ENCODE measurements around the gene MEF2D. TPM values are rescaled to one million over a fixed set of nuclear protein-coding genes. Genes with fewer than 3 reads are reported as not detected.
A peak's percentile ranks its signal among the peaks of the same experiment; 100 is the strongest.

MEF2D gene
- total RNA-seq, 1 experiment from 2014 or later, result 9.8 TPM

DNA sequence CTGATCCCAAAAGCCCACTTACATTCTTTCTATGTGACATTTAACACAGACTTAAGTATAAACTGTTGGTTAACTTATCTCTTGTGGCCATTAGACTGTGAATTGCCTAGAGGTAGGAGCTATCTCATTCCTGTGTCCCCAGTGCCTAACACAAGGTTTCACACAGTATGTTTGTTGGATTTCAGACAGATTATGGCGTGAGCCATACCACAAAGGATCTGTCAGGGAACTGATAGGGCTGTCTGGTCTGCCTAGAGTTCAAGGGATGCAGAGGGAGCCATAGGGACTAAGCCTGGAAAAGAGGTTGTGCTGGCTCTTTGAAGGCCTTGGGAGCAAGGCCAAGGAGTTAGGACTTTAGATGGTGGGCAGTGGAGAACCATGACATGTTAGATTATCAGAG, 40.0 kb downstream of the MEF2D start:
- Histone ChIP-seq H3K4me3 (no peak overlapping the region), H3K27me3 (replicated peaks) (no peaks in the 10 kb centered on the region), H3K36me3 (peaks cover 4% of the 10 kb centered on the region; the same call in 1 of the 2 replicates), H3K27ac (no peak overlapping the region), H3K9me3 (replicated peaks) (no peaks in the 10 kb centered on the region), H3K4me1 (replicated peaks) (peaks cover 15% of the 10 kb centered on the region)
- DNase-seq (ENCODE audit: low read depth in 1 of 2, low spot score in 2 of 2), result no peak

DNA sequence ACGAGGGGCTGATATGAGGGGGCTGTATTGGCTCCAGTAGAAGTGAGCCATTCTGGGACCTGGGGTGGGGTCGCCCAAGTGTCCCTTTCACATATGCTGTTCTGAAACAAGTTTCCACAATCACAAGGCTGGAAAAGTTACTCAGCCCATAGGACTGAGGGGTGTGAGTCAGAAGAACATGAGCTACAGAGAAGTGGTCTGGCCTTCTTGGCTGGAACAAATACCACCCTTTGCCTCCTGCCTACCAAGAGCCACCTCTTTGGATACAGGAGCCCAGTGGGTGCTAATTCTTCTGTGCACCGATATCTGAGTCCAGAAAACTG, 42.4 kb downstream of the MEF2D start:
- peaks cover 15% of the 10 kb centered on the region for H3K4me1 ChIP-seq (replicated peaks)
- no peaks in the 10 kb centered on the region for H3K36me3 ChIP-seq
- H3K27ac ChIP-seq, result no peak overlapping the region
- no peaks in the 10 kb centered on the region for H3K27me3 ChIP-seq (replicated peaks)
- no peaks in the 10 kb centered on the region for H3K9me3 ChIP-seq (replicated peaks)
- H3K4me3 ChIP-seq, result no peak overlapping the region
- no peak for DNase-seq (ENCODE audit: low read depth in 1 of 2, low spot score in 2 of 2)

DNA sequence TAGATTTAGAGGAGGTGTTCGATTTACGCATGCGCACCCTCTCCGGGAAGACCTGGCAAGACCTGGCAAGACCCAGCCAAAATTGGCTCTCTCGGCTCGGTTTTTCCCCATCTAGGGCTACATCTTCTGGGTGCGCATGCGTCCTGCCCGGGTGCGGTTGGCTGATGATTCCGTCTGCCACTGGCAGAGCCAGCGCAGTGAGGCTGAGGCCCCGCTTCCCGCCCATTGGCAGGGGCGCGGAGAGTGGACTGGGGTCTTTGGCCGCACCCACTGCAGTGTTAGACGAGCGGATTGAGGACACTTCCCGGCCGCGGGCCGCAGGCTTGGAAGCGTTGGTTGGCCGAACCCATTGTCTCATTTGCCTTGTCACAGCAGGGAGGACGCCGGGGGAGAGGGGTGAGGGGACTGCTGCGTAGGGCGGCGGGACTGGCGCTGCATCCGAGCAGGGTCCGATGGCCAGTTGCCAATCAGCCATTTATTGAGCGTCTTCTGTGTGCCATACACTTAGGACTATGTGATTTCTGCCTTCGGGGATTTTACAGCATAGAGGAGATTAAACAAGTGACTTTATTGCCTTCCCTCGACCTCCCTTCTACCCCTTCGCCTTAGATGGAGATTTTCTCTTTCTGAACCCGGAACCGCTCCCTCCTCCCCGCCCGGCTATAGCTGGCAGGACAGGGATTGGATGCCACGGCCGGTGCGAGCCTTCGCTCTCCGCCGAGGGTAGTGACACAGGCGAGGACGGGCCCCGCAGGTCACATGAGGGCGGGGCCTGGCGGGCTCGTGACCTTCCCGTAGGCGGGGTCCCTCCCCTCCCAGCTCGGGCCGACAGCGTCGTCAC, 43.7 kb downstream of the MEF2D start:
- no peaks in the 10 kb centered on the region for H3K9me3 ChIP-seq (replicated peaks)
- peak; percentile 96 to 100 for DNase-seq (ENCODE audit: low read depth in 1 of 2, low spot score in 2 of 2)
- no peaks in the 10 kb centered on the region for H3K36me3 ChIP-seq
- peak overlapping the region; percentile 44 for H3K4me3 ChIP-seq
- H3K27ac ChIP-seq, result peak overlapping the region; percentile 84
- H3K27me3 ChIP-seq (replicated peaks), result no peaks in the 10 kb centered on the region
- peaks cover 15% of the 10 kb centered on the region for H3K4me1 ChIP-seq (replicated peaks)

DNA sequence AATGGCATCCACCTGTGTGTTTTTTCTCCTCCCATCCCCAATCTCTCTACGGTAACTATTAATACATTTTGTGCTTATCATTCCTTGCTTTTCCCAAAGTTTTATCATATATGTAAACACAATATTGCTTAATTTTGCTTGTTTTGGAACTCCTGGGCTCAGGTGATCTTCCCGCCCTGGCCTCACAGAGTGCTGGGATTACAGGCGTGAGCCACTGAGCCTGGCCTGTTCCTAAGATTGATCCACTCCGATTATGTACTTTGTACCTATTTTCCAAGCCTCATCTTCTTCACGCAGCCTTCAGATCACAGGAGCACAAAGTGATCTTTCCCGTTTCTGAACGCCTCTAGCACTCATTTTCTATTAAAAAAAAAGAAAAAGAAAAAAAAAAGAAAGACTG, 45.2 kb downstream of the MEF2D start:
- Histone ChIP-seq H3K27ac (no peak overlapping the region), H3K4me3 (no peak overlapping the region), H3K36me3 (no peaks in the 10 kb centered on the region), H3K4me1 (replicated peaks) (peaks cover 15% of the 10 kb centered on the region), H3K27me3 (replicated peaks) (no peaks in the 10 kb centered on the region), H3K9me3 (replicated peaks) (no peaks in the 10 kb centered on the region)
- DNase-seq (ENCODE audit: low read depth in 1 of 2, low spot score in 2 of 2), result no peak

DNA sequence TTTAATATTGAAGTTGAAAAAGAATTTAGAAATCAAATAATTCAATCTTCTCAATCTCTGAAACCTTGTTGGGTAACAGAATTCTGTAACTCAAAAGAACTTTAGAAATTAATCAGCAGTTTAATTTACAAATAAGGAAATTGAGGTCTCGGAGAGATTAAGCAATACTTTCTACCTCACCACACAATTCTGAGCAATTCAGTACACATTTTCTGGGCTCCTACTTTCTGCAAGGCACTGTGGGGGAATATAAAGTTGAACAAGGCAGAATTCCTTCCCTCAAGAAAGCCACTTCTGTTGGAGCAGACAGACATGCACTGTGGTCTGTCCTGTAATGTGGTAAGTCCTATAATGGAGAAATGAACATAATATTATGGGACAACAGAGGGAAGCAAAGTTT, 47.7 kb downstream of the MEF2D start:
- Histone ChIP-seq H3K36me3 (no peaks in the 10 kb centered on the region), H3K27me3 (replicated peaks) (0 out of 2 replicates have a peak, but pooled peaks cover 4% of the 10 kb centered on the region), H3K4me1 (replicated peaks) (peaks cover 11% of the 10 kb centered on the region), H3K9me3 (replicated peaks) (no peaks in the 10 kb centered on the region), H3K27ac (no peak overlapping the region), H3K4me3 (no peak overlapping the region)
- no peak for DNase-seq (ENCODE audit: low read depth in 1 of 2, low spot score in 2 of 2)

DNA sequence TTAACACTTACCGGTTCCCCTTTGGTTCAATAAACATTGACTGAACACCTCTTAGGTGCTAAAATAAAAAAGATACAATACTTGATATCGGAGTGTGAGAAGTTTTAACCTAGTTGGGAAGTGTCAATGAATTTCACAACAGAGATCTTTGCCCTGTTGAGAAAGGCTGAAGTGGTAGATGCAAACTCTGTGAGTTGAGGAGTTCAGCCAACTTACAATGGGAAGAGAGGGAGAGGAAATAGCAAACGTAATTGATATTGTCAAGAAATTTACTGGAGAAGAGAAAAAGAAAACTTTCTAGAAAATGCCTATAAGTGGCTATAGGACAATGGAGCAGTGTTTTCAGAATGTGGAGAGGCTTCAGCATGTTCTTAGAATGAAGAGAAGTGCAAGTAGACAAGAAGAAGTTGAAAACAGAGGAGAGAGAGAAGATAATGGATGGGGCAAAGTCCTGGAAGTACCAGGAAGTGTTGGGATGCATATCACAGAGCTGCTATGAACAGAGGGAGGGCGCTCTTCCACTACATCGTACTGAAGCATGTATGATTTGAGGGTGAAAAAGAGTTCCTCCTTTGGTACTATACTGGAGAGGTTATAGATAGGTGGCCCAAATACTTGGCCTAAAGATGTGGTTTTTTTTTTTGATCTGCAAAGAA, 48.9 kb downstream of the MEF2D start:
- Histone ChIP-seq H3K4me1 (replicated peaks) (peaks cover under 1% of the 10 kb centered on the region), H3K4me3 (no peak overlapping the region), H3K27me3 (replicated peaks) (0 out of 2 replicates have a peak, but pooled peaks cover 4% of the 10 kb centered on the region), H3K27ac (no peak overlapping the region), H3K9me3 (replicated peaks) (no peaks in the 10 kb centered on the region), H3K36me3 (no peaks in the 10 kb centered on the region)
- DNase-seq (ENCODE audit: low read depth in 1 of 2, low spot score in 2 of 2), result no peak

DNA sequence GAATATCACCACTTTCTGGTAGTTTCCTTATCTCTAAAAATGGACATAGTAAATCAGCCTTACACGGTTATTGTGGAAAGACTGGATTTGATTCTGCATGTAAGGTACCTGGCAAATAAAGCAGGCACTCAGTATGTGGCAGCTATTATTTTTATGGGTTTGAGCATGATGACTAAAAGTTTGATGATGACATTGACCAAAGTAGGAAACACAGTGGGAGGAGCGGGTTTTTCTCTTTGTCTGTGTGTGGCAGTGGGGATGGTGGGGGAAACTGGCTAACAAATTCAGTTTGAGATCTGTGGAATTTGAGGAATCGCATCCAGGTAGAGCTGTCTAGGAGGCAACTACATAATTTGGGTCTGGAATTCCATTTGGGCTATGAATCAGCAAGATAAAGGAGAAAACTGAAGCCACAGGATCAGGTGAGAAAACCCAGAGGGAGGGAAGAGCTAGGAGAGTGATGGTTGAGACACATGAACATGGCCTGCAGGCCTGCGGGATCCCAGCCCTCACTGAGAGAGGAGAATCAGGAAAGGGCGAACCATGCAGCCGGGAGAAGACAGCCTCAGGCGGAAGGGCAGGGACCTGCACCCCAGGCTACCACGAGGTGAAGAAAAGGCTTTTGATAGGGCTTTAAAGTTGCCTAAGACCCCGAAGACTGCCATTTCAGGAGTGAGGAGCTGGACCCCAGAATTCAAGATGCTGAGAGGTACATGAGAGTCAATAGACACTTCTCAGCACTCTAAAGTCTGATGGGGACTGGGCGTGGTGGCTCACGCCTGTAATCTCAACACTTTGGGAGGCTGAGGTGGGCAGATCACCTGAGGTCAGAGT, 52.2 kb downstream of the MEF2D start:
- Histone ChIP-seq H3K4me3 (no peak overlapping the region), H3K9me3 (replicated peaks) (no peaks in the 10 kb centered on the region), H3K4me1 (replicated peaks) (0 out of 2 replicates have a peak, but pooled peaks cover 6% of the 10 kb centered on the region), H3K36me3 (no peaks in the 10 kb centered on the region), H3K27ac (no peak overlapping the region), H3K27me3 (replicated peaks) (peaks cover 10% of the 10 kb centered on the region; the same call in 1 of the 2 replicates)
- no peak for DNase-seq (ENCODE audit: low read depth in 1 of 2, low spot score in 2 of 2)

DNA sequence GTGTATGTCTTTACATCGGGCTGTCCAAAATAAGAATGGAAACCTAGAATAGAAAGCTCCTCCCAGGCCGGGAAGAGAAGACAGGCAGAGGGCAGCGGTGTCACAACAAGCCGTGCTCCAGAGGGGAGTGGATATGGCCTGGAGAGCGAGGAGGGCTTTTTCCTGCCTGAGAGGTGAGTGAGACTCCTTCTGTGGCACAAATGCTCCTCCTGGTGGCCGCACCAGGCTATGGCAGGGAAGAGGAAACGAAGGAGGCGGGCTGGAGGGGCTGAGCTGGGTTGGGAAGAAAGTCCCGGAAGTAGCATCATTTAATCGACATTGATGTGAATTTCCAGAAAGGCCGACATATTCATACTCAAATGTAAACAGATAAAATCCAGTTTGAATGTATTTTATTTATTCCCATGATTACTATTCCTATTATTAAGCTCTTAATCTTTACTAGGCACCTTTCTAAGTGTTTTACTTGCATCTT, 54.7 kb downstream of the MEF2D start:
- DNase-seq (ENCODE audit: low read depth in 1 of 2, low spot score in 2 of 2), result peak; percentile 86 to 88
- Histone ChIP-seq H3K9me3 (replicated peaks) (no peaks in the 10 kb centered on the region), H3K4me1 (replicated peaks) (0 out of 2 replicates have a peak, but pooled peaks cover 6% of the 10 kb centered on the region), H3K27ac (no peak overlapping the region), H3K36me3 (no peaks in the 10 kb centered on the region), H3K4me3 (no peak overlapping the region), H3K27me3 (replicated peaks) (peaks cover 33% of the 10 kb centered on the region)

DNA sequence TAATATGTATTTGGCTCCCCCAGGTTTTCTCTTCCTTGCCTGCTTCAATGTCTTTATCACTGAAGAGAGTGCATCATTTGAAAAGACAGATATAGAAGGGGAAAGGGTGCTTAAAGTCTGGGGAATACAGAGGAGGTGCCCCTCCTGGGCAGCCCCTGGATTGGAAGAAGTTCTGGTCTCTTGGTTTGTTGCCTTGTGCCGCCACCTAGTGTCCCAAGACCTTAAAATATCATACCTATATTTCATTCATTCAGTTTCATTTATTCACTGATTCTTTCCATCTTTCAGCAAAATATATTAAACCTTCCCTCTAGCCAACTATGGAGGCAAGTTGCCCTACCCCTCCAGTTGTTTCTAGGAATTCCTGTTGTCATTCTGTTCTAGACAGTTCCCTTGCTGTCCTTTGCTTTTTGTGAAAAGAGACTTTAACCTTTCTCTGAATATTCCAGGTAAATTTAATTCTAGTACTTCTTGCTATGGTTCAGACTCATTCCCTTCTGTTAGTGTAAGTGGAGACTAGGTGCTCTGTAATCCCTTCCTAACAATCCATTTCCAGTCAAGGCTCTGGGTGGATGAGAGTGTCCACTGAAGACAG, 56.1 kb downstream of the MEF2D start:
- no peak overlapping the region for H3K4me3 ChIP-seq
- H3K4me1 ChIP-seq (replicated peaks), result 0 out of 2 replicates have a peak, but pooled peaks cover 6% of the 10 kb centered on the region
- peaks cover 46% of the 10 kb centered on the region for H3K27me3 ChIP-seq (replicated peaks)
- no peaks in the 10 kb centered on the region for H3K9me3 ChIP-seq (replicated peaks)
- no peak for DNase-seq (ENCODE audit: low read depth in 1 of 2, low spot score in 2 of 2)
- no peak overlapping the region for H3K27ac ChIP-seq
- H3K36me3 ChIP-seq, result no peaks in the 10 kb centered on the region

DNA sequence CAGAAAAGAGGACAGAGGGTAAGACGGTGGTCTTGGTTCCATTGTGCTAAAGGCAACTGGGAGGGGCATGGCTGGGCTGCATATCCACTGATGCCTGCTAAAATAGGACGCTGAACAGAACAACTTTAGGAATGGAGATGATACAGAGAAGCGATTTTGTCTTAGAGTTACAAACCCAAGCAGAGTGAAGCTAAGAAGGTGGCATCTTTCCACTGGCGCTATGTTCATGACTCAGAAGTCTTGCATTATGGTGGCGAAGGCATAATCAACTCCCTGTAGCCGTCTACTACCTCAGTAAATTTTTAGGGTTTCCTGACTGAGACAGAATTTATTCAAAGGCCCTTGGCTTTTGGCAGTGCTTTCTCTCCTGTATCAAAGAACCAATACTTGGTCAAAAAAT, 57.3 kb downstream of the MEF2D start:
- Histone ChIP-seq H3K27me3 (replicated peaks) (peaks cover 58% of the 10 kb centered on the region), H3K36me3 (no peaks in the 10 kb centered on the region), H3K4me1 (replicated peaks) (0 out of 2 replicates have a peak, but pooled peaks cover 6% of the 10 kb centered on the region), H3K27ac (no peak overlapping the region), H3K4me3 (no peak overlapping the region), H3K9me3 (replicated peaks) (no peaks in the 10 kb centered on the region)
- no peak for DNase-seq (ENCODE audit: low read depth in 1 of 2, low spot score in 2 of 2)

DNA sequence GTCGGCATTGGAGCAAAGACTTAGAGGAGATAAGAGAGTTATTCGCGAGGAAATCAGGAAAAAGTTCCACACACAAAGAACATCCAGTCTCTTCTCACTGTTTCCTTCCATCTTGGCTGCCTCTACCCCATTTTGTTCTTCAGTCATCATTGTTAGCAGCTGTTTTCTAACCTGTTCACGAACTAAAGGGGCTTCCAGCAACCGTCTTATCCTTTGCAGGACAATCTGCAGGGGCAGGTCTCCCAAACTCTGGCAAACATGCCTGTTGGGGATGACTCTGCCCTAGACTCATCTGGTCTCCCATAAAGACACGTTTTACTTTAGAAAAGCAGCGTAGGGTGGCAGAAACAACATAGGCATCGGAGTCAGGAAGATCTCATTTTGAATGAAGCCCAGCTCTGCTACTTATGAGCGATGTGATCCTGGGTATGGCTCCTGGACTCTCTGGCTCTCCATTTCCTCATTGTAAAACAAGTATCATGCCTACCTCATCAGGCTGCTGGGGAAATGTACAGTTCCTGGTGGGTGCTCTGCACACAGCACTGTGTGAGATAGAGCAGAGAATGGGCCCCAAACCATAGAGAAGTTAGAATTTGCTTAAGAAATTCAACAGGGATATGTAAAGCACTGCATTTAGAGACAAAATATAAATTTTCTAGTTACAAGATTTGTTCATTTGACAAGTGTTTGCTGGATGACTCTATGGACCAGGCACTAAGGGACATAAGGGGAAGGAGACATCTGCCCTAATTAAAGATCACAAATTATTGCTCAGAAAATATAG, 59.7 kb downstream of the MEF2D start:
- Histone ChIP-seq H3K4me1 (replicated peaks) (peaks cover 10% of the 10 kb centered on the region), H3K36me3 (no peaks in the 10 kb centered on the region), H3K4me3 (no peak overlapping the region), H3K27me3 (replicated peaks) (peaks cover 79% of the 10 kb centered on the region), H3K9me3 (replicated peaks) (no peaks in the 10 kb centered on the region; the same call in 1 of the 2 replicates), H3K27ac (no peak overlapping the region)
- no peak for DNase-seq (ENCODE audit: low read depth in 1 of 2, low spot score in 2 of 2)

DNA sequence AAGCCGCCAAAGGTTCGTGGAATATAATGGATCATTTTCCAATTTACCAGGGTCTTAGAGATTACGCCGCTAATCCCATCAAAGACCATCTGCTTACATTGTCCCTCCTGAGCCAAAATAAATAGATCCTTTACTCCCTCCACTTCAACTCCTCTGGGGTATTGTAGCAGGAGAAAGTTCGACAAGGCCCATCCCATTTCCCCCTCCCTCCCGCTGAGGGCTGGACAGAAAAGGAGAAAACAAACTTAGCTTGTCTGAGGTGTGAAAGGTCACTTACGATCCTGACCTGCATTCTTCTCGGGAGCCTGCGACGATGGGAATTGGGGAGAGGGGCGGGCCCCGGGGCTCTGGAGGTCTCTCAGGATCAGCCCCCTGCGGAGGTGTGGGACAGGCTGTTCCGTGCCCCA, 60.8 kb downstream of the MEF2D start:
- H3K36me3 ChIP-seq, result no peaks in the 10 kb centered on the region
- peaks cover 90% of the 10 kb centered on the region for H3K27me3 ChIP-seq (replicated peaks)
- no peak overlapping the region for H3K27ac ChIP-seq
- no peak for DNase-seq (ENCODE audit: low read depth in 1 of 2, low spot score in 2 of 2)
- H3K9me3 ChIP-seq (replicated peaks), result no peaks in the 10 kb centered on the region; the same call in 1 of the 2 replicates
- peaks cover 11% of the 10 kb centered on the region for H3K4me1 ChIP-seq (replicated peaks)
- no peak overlapping the region for H3K4me3 ChIP-seq
